GM18517 (cell line): ENCODE data around the gene C6orf120.

Experiments used
- ATAC-seq: cut with Tn5 transposase; IDR thresholded peaks from one replicate; pipeline ENCODE4 v1.9.1; 2021; ENCODE audit warnings: mild to moderate bottlenecking, moderate library complexity; ENCODE audit not compliant: unreplicated experiment

C6orf120 gene

GRCh38 chr6:169724494-169725124, 22.7 kb downstream of the C6orf120 start, which contains the start of gene PHF10:
Gene PHF10, minus strand, starts transcription at chr6:169724500. Its CDS starts 569 bp downstream, at chr6:169723931.
- peak; percentile 33 for ATAC-seq

GRCh38 chr6:169725125-169726048, 23.5 kb downstream of the C6orf120 start:
- peak; percentile 19 for ATAC-seq

GRCh38 chr6:169726049-169726400, 24.1 kb downstream of the C6orf120 start:
- ATAC-seq, result no peak

GRCh38 chr6:169726963-169727362, 25.0 kb downstream of the C6orf120 start:
- ATAC-seq, result no peak

GRCh38 chr6:169729961-169730360, 28.0 kb downstream of the C6orf120 start:
- no peak for ATAC-seq

- no peak for ATAC-seq
Measured at GRCh38 chr6:169738204-169738975, 36.5 kb downstream of the C6orf120 start.

GRCh38 chr6:169738976-169739529, 37.1 kb downstream of the C6orf120 start:
- no peak for ATAC-seq

GRCh38 chr6:169741344-169741743, 39.4 kb downstream of the C6orf120 start:
- ATAC-seq, result no peak

- no peak for ATAC-seq
Measured at GRCh38 chr6:169745405-169745804, 43.5 kb downstream of the C6orf120 start.

GRCh38 chr6:169746556-169746955, 44.6 kb downstream of the C6orf120 start:
- ATAC-seq, result no peak

GRCh38 chr6:169751242-169752073, 49.5 kb downstream of the C6orf120 start, which contains the start of the genes DYNLT2 and ERMARD:
Gene DYNLT2, minus strand, starts transcription at chr6:169751572. Its CDS starts 114 bp downstream, at chr6:169751458.
Gene ERMARD, plus strand, starts transcription at chr6:169751622. Its CDS starts 36 bp downstream, at chr6:169751658.
- ATAC-seq, result peak; percentile 93

- ATAC-seq, result peak; percentile 1
Measured at GRCh38 chr6:169752074-169752623, 50.2 kb downstream of the C6orf120 start.
